ENCODE results near the gene EXOSC10. TPM values are rescaled to one million over a fixed set of nuclear protein-coding genes. Genes with fewer than 3 reads are reported as not detected.
A peak's percentile ranks its signal among the peaks of the same experiment; 100 is the strongest.

EXOSC10 gene
- total and polyA plus RNA-seq, 2 of the 13 experiments (the other 11 are each of a cell fraction or from before 2014, with no cell fraction given), result 48.4 to 67.6 TPM

DNA sequence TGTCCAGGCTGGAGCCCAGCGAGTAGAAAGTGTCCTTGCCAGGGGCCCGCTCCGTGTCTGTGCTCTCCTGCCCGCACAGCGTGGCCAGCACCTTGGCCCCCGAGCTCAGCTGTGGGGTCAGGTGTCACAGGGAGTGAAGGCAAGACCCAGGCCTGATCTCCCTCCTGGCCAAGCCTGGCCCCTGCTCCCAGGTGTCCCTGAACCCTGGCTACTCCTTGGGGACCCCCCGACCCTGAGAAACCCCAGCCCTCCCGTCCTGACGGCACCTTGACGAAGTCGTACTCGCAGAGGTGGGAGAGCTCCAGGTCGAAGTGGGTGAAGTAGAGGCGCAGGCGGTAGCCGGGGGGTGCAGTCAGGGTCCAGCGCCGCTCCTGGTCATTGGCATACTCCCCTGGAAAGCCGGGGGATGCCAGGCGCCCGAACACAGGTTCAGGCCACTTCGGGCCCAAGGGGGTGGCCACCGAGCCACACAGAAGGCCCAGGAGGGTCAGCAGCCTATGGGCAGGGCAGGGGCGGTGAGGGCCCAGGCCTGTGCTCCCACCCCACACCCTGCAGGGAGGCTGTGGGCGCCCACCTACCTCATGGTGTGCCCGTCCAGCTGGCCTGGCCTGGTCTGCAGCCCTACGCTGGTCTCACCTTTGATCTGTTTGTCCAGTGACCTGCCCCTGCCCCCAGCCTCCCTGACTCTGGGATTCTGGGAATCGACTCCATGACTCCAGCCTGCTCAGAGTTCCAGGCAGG, 52.9 kb downstream of the EXOSC10 start, which contains the start of gene MASP2 (continued):
- TF ChIP-seq ZSCAN5A (CRISPR knock-in tag; IDR thresholded peaks at IDR 0.05; ENCODE audit: borderline replicate concordance) (no peak), ZNF335 (CRISPR knock-in tag; IDR thresholded peaks at IDR 0.05) (no peak), JUNB (CRISPR knock-in tag; IDR thresholded peaks at IDR 0.05; ENCODE audit: borderline replicate concordance) (no peak), ZBTB37 (CRISPR knock-in tag; IDR thresholded peaks at IDR 0.05) (no peak), GTF3A (CRISPR knock-in tag; conservative IDR thresholded peaks at IDR 0.05) (no peak), PHF21A (CRISPR knock-in tag; IDR thresholded peaks at IDR 0.05) (no peak; the same call in 1 of the 2 replicates), RARG (CRISPR knock-in tag; IDR thresholded peaks at IDR 0.05; ENCODE audit: low read depth) (no peak), ZFP90 (CRISPR knock-in tag; IDR thresholded peaks at IDR 0.05; ENCODE audit: borderline replicate concordance) (peak; percentile 77; the same call in 1 of the 2 replicates), SUZ12 (IDR thresholded peaks at IDR 0.05; ENCODE audit: low read depth, low read length) (no peak), RAD51 (IDR thresholded peaks at IDR 0.05; ENCODE audit: borderline replicate concordance) (no peak), FOSL2 (CRISPR knock-in tag; IDR thresholded peaks at IDR 0.05) (peak; percentile 18; the same call in 1 of the 2 replicates), TSC22D2 (CRISPR knock-in tag; IDR thresholded peaks at IDR 0.05; ENCODE audit: borderline replicate concordance) (no peak), ZFP82 (CRISPR knock-in tag; IDR thresholded peaks at IDR 0.05; ENCODE audit: borderline replicate concordance) (no peak), AGO2 (optimal IDR thresholded peaks at IDR 0.05; ENCODE audit: low read depth, low read length) (peak; percentile 52), ZNF20 (CRISPR knock-in tag; IDR thresholded peaks at IDR 0.05) (no peak), ZNF367 (CRISPR knock-in tag; IDR thresholded peaks at IDR 0.05; ENCODE audit: borderline replicate concordance) (no peak), ZNF18 (CRISPR knock-in tag; IDR thresholded peaks at IDR 0.05; ENCODE audit: insufficient replicate concordance) (no peak), RELA (CRISPR knock-in tag; IDR thresholded peaks at IDR 0.05) (no peak), RBM22 (optimal IDR thresholded peaks at IDR 0.05; ENCODE audit: low read length) (no peak), ZNF652 (CRISPR knock-in tag; IDR thresholded peaks at IDR 0.05; ENCODE audit: borderline replicate concordance, low read depth) (no peak; the same call in 1 of the 2 replicates), MYNN (CRISPR knock-in tag; IDR thresholded peaks at IDR 0.05; ENCODE audit: low read depth) (no peak)
- TF ChIP-seq, protein P1, sequence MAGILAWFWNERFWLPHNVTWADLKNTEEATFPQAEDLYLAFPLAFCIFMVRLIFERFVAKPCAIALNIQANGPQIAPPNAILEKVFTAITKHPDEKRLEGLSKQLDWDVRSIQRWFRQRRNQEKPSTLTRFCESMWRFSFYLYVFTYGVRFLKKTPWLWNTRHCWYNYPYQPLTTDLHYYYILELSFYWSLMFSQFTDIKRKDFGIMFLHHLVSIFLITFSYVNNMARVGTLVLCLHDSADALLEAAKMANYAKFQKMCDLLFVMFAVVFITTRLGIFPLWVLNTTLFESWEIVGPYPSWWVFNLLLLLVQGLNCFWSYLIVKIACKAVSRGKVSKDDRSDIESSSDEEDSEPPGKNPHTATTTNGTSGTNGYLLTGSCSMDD (CRISPR knock-in tag; IDR thresholded peaks at IDR 0.05), result no peak
- TF ChIP-seq, protein P2, sequence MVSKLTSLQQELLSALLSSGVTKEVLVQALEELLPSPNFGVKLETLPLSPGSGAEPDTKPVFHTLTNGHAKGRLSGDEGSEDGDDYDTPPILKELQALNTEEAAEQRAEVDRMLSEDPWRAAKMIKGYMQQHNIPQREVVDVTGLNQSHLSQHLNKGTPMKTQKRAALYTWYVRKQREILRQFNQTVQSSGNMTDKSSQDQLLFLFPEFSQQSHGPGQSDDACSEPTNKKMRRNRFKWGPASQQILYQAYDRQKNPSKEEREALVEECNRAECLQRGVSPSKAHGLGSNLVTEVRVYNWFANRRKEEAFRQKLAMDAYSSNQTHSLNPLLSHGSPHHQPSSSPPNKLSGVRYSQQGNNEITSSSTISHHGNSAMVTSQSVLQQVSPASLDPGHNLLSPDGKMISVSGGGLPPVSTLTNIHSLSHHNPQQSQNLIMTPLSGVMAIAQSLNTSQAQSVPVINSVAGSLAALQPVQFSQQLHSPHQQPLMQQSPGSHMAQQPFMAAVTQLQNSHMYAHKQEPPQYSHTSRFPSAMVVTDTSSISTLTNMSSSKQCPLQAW (CRISPR knock-in tag; IDR thresholded peaks at IDR 0.05), result peak; percentile 5; the same call in 1 of the 2 replicates

All from HepG2 (cell line).